Measurements from ENCODE around the gene SIRT3.

- no peak for TF ChIP-seq CTCF (IDR thresholded peaks at IDR 0.05)
- no peak for TF ChIP-seq EP300 (IDR thresholded peaks at IDR 0.05)
Observed at GRCh38 chr11:215581-216037, 20.5 kb downstream of the SIRT3 start.
